GM12878 (cell line): ENCODE results near the gene HLX. TPM values are rescaled to one million over a fixed set of nuclear protein-coding genes. Genes with fewer than 3 reads are reported as not detected.

ENCODE experiments used
- ATAC-seq: fragments of 200-7000 bp; cut with Tn5 transposase; 3 replicates; pipeline ENCODE4 v1.9.1; 2020; ENCODE audit warnings: mild to moderate bottlenecking, moderate library complexity
- BruUV-seq: library from RNA; stranded (reverse); fragments of 400-500 nt; replicated peaks from 2 replicates; lab custom pipeline; 2021; lab: Mats Ljungman, UMichigan
- CTCF ChIA-PET: fragments of 300-600 bp; sonication (Branson Sonifier 250); formaldehyde crosslinking; extraction: SDS; loops from one replicate; lab custom pipeline; 2021; ENCODE audit warnings: inconsistent platforms; lab: Yijun Ruan, JAX
- POLR2A ChIA-PET: fragments of 350-600 bp; formaldehyde crosslinking; extraction: SDS; loops from one replicate; lab custom pipeline; 2021; ENCODE audit warnings: inconsistent platforms; lab: Charles Lee
- RAD21 ChIA-PET: fragments of 300-600 bp; sonication (Branson Sonifier 250); formaldehyde crosslinking; loops from one replicate; lab custom pipeline; 2023; ENCODE audit warnings: antibody characterized with exemption; ENCODE audit not compliant: unreplicated experiment; lab: Charles Lee
- SMC1A ChIA-PET: fragments of 300-600 bp; sonication (Branson Sonifier 250); formaldehyde crosslinking; loops from one replicate; lab custom pipeline; 2023; ENCODE audit not compliant: unreplicated experiment, uncharacterized antibody; lab: Charles Lee
- DNase-seq: peaks from one replicate; pipeline ENCODE4 v3.0.0-alpha.2; 2011; ENCODE audit warnings: low read depth, low spot score
- FAIRE-seq: peaks from 3 replicates; lab custom pipeline; 2011; peaks lifted over from hg19 to GRCh38; lab: Jason Lieb, UNC
- H2AFZ ChIP-seq: 2 replicates; pipeline ENCODE4 v1.6.0; 2011; ENCODE audit warnings: low read depth, low read length, control low read depth; ENCODE audit not compliant: control insufficient read depth
- H3K27ac ChIP-seq: 2 replicates; pipeline ENCODE4 v1.5.1; 2011; ENCODE audit warnings: control low read depth; ENCODE audit not compliant: control insufficient read depth, insufficient read depth
- H3K27me3 ChIP-seq, 2 experiments: replicated peaks in 1 of 2; 2 replicates each; pipeline versions ENCODE4 v1.6.0 to v1.6.1; 2011; ENCODE audit warnings: low read length in 1 of 2; ENCODE audit not compliant: control insufficient read depth in 2 of 2, insufficient read depth in 2 of 2
- H3K36me3 ChIP-seq, 2 experiments: 2 replicates each; pipeline ENCODE4 v1.5.1; 2011; ENCODE audit warnings: low read length in 1 of 2; ENCODE audit not compliant: control insufficient read depth in 2 of 2, insufficient read depth in 2 of 2
- H3K4me1 ChIP-seq: 2 replicates; pipeline ENCODE4 v1.6.1; 2011; ENCODE audit warnings: mild to moderate bottlenecking, low read length, moderate library complexity, mixed read lengths; ENCODE audit not compliant: control insufficient read depth, insufficient read depth
- H3K4me2 ChIP-seq: 2 replicates; pipeline ENCODE4 v1.6.0; 2011; ENCODE audit warnings: control low read depth; ENCODE audit not compliant: control insufficient read depth, insufficient read depth
- H3K4me3 ChIP-seq: fragments of 200-600 bp; sonication (generic); 2 replicates; pipeline ENCODE4 v1.5.1; 2016
- H3K79me2 ChIP-seq: 2 replicates; pipeline ENCODE4 v1.6.0; 2011; ENCODE audit warnings: low read length; ENCODE audit not compliant: control insufficient read depth, insufficient read depth
- H3K9ac ChIP-seq: 2 replicates; pipeline ENCODE4 v1.8.0; 2011; ENCODE audit warnings: low read length, control low read depth, mixed read lengths; ENCODE audit not compliant: control insufficient read depth, insufficient read depth
- H3K9me3 ChIP-seq: replicated peaks from 3 replicates; pipeline ENCODE4 v1.5.1; 2011; ENCODE audit warnings: mild to moderate bottlenecking, low read length; ENCODE audit not compliant: control insufficient read depth, insufficient read depth
- H4K20me1 ChIP-seq: 2 replicates; pipeline ENCODE4 v1.6.0; 2011; ENCODE audit not compliant: control insufficient read depth, insufficient read depth
- ATF3 ChIP-seq: IDR thresholded peaks from 2 replicates; pipeline ENCODE4 v1.6.1; 2011; ENCODE audit warnings: low read depth, mild to moderate bottlenecking, low read length, moderate library complexity, borderline replicate concordance; ENCODE audit errors: extremely low read depth
- IRF3 ChIP-seq: fragments of 450-650 bp; IDR thresholded peaks from 2 replicates; pipeline ENCODE4 v1.6.1; 2014; ENCODE audit warnings: mild to moderate bottlenecking
- IRF4 ChIP-seq: IDR thresholded peaks from 2 replicates; pipeline ENCODE4 v1.6.1; 2011; ENCODE audit warnings: low read depth, low read length
- NFYA ChIP-seq: IDR thresholded peaks from 2 replicates; pipeline ENCODE4 v1.6.1; 2011; ENCODE audit warnings: low read depth, mild to moderate bottlenecking, low read length, improper control_type of control experiment, borderline replicate concordance
- NFYB ChIP-seq: IDR thresholded peaks from 2 replicates; pipeline ENCODE4 v1.6.1; 2011; ENCODE audit warnings: low read depth, mild to moderate bottlenecking, low read length, improper control_type of control experiment, moderate library complexity; ENCODE audit not compliant: insufficient read depth
- PML ChIP-seq: IDR thresholded peaks from 2 replicates; pipeline ENCODE4 v1.6.1; 2012; ENCODE audit warnings: low read length, inconsistent platforms
- REST ChIP-seq: IDR thresholded peaks from 2 replicates; pipeline ENCODE4 v1.6.1; 2012; ENCODE audit warnings: mild to moderate bottlenecking, low read depth, low read length
- TAF1 ChIP-seq: IDR thresholded peaks from 2 replicates; pipeline ENCODE4 v1.6.1; 2011; ENCODE audit warnings: mild to moderate bottlenecking, low read depth, low read length, borderline replicate concordance
- TCF3 ChIP-seq: IDR thresholded peaks from 2 replicates; pipeline ENCODE4 v1.6.1; 2012; ENCODE audit warnings: low read depth, mild to moderate bottlenecking, low read length, borderline replicate concordance; ENCODE audit not compliant: insufficient read depth
- WRNIP1 ChIP-seq: IDR thresholded peaks from 2 replicates; pipeline ENCODE4 v1.6.1; 2011; ENCODE audit warnings: low read depth, low read length, improper control_type of control experiment, borderline replicate concordance
- ZBTB33 ChIP-seq: fragments of 450-650 bp; IDR thresholded peaks from 2 replicates; pipeline ENCODE4 v1.6.1; 2017; ENCODE audit warnings: mild to moderate bottlenecking
- ZNF24 ChIP-seq: fragments of 450-650 bp; IDR thresholded peaks from 2 replicates; pipeline ENCODE4 v1.6.1; 2017; ENCODE audit warnings: antibody characterized with exemption, mild to moderate bottlenecking
- ZNF622 ChIP-seq: fragments of 450-650 bp; IDR thresholded peaks from 2 replicates; pipeline ENCODE4 v1.6.1; 2017; ENCODE audit warnings: mild to moderate bottlenecking, inconsistent platforms
- ZSCAN29 ChIP-seq: fragments of 450-650 bp; IDR thresholded peaks from 2 replicates; pipeline ENCODE4 v1.6.1; 2017; ENCODE audit warnings: mild to moderate bottlenecking, moderate library complexity
- WGBS: methylation state at CpG from one replicate; pipeline ENCODE4 v1.1.6; 2016; ENCODE audit warnings: low lambda C conversion rate; ENCODE audit not compliant: insufficient replicate concordance, insufficient coverage; ENCODE audit errors: missing lambda C conversion rate; 5-methylcytosine and 5-hydroxymethylcytosine counted together
- in situ Hi-C: fragments of 300-500 bp; cut with MboI; formaldehyde crosslinking; loops from 9 replicates; pipeline ENCODE4 v1.14.3; 2018; ENCODE audit warnings: mixed read lengths
- intact Hi-C: fragments of 100-400 bp; cut with micrococcal nuclease; formaldehyde crosslinking; loops from one replicate; pipeline ENCODE4 v1.14.2; 2022; ENCODE audit not compliant: unreplicated experiment
- polyA plus RNA-seq, 11 experiments: library from polyadenylated mRNA; depleted of rRNA in 4 of 11; unstranded in 6 of 11; stranded (reverse) in 5 of 11; fragments of >200 nt; fragmentation: Nextera tagmentation in 4 of 11; fragmentation: Illumina TruSeq in 1 of 11; extraction: Ambion mirVana in 4 of 11; extraction: Trizol in 1 of 11; gene quantifications; 1 replicate in 1 of 11; 2 replicates in 10 of 11; pipeline versions ENCODE4 v1.2.1 to v1.2.3, GENCODE V29; 2011 to 2016; ENCODE audit warnings: inconsistent platforms in 2 of 11, missing spikeins in 2 of 11, low read depth in 1 of 11
- total RNA-seq, 4 experiments: library from RNA; depleted of rRNA in 3 of 4; stranded (reverse); fragments of >200 nt in 3 of 4; fragmentation: Illumina TruSeq in 1 of 4; extraction: Trizol in 1 of 4; gene quantifications; 2 replicates each; pipeline versions ENCODE4 v1.2.1 to v1.2.3, GENCODE V29; 2013 to 2021

Gene HLX
- total and polyA plus RNA-seq, 10 of the 15 experiments (the other 5 are each of a cell fraction or from before 2014, with no cell fraction given) = 0.11 to 2.3 (median 1.1) TPM

GRCh38 chr1:220902916-220903315, 23.7 kb downstream of the HLX start:
- H3K9me3 ChIP-seq = no peaks in the 10 kb centered on the region
- H3K4me3 ChIP-seq = no peak overlapping the region
- no peaks in the 10 kb centered on the region for H3K4me1 ChIP-seq
- 0% methylated on average over 1 of the region's 1 CpG for WGBS
- no peak overlapping the region for H2AFZ ChIP-seq
- H3K27me3 ChIP-seq = no peaks in the 10 kb centered on the region; a peak in 1 of 4 replicates
- intact Hi-C loops = no loop called here
- POLR2A ChIA-PET = no interaction called here
- H3K27ac ChIP-seq = no peak overlapping the region
- H3K4me2 ChIP-seq = no peak overlapping the region
- FAIRE-seq = no peak
- RAD21 ChIA-PET = no interaction called here
- no peaks in the 10 kb centered on the region for H3K79me2 ChIP-seq
- BruUV-seq = no TSS peak
- H3K36me3 ChIP-seq = no peaks in the 10 kb centered on the region
- CTCF ChIA-PET = interaction anchor here (1.0 kb wide), 1 partner anchor 301 kb away, joined by 4 read pairs; no protein-coding TSS in a partner anchor
- no peak for ATAC-seq
- H3K9ac ChIP-seq = no peak overlapping the region
- DNase-seq = no peak
- H4K20me1 ChIP-seq = no peaks in the 10 kb centered on the region
- in situ Hi-C loops = no loop called here
- SMC1A ChIA-PET = no interaction called here
- TF ChIP-seq NFYA (no peak), PML (no peak), ATF3 (no peak), REST (no peak), ZBTB33 (no peak), IRF4 (no peak), TCF3 (no peak), ZNF24 (no peak), NFYB (no peak), IRF3 (no peak), TAF1 (no peak), ZNF622 (no peak), ZSCAN29 (no peak), WRNIP1 (no peak)
